Right cardiac atrium (tissue), 5 donors: ENCODE data around the gene KCNJ8. TPM values are rescaled to one million over a fixed set of nuclear protein-coding genes. Genes with fewer than 3 reads are reported as not detected.
"Not testable (repeated sequence)": the region's sequence is repeated elsewhere in the genome, so short reads cannot be mapped to it uniquely, and the experiment has no call there.

Experiments used
- ATAC-seq, 2 donors: fragments of 200-7000 bp; cut with Tn5 transposase; one replicate each; pipeline versions ENCODE4 v1.8.0 to v1.9.1; 2020; ENCODE audit warnings: moderate library complexity in 2 of 2, mild to moderate bottlenecking in 1 of 2
- DNase-seq, 3 donors: peaks; one replicate each; pipeline ENCODE4 v3.0.0-alpha.2; 2020
- H3K27ac ChIP-seq: one replicate; pipeline ENCODE4 v1.5.1; 2013; ENCODE audit warnings: mild to moderate bottlenecking, low read length, control low read depth, moderate library complexity
- H3K27me3 ChIP-seq: one replicate; pipeline ENCODE4 v1.6.1; 2013; ENCODE audit not compliant: control insufficient read depth, insufficient read depth
- H3K4me1 ChIP-seq: one replicate; pipeline ENCODE4 v1.6.1; 2013; ENCODE audit warnings: low read length; ENCODE audit not compliant: control insufficient read depth, insufficient read depth
- H3K4me3 ChIP-seq: one replicate; pipeline ENCODE4 v1.5.1; 2013; ENCODE audit warnings: low read length, control low read depth
- H3K9me3 ChIP-seq: one replicate; pipeline ENCODE4 v1.6.1; 2013; ENCODE audit warnings: low read length; ENCODE audit not compliant: control insufficient read depth
- WGBS: extraction: QIAGEN DNeasy Blood & Tissue Kit; methylation state at CpG from one replicate; pipeline ENCODE4 v1.1.7; 2013; 5-methylcytosine and 5-hydroxymethylcytosine counted together
- intact Hi-C, 4 donors: fragments of 100-400 bp; cut with DNase I; formaldehyde crosslinking; loops; one replicate each; pipeline versions ENCODE4 v1.11.0 to v1.14.0; 2022 to 2023
- polyA plus RNA-seq: library from polyadenylated mRNA; stranded (reverse); fragments of 200-250 nt; gene quantifications from one replicate; pipeline ENCODE4 v1.2.3, GENCODE V29; 2013
- total RNA-seq, 4 donors: library from RNA; stranded (reverse); fragmentation: NEBNext Ultra II Directional; extraction: Animal tissue kit (Norgen Biotek cat#: 25700); gene quantifications; one replicate each; pipeline ENCODE4 v1.2.1, GENCODE V29; 2021
- donor health status: healthy with polysubstance abuse.
- donor health status: DM: no; HTN: yes; CAD: no.
- donor health status: DM: no; HTN: no; CAD: no.
- donor health status: DM: no; HTN: yes; CAD: no; lungs with severe emphysema.
- donor health status: DM: yes; HTN: yes; CAD: no.

KCNJ8 gene
- total and polyA plus RNA-seq, 5 donors = 25.7 to 45.0 (median 37.9) TPM

DNA sequence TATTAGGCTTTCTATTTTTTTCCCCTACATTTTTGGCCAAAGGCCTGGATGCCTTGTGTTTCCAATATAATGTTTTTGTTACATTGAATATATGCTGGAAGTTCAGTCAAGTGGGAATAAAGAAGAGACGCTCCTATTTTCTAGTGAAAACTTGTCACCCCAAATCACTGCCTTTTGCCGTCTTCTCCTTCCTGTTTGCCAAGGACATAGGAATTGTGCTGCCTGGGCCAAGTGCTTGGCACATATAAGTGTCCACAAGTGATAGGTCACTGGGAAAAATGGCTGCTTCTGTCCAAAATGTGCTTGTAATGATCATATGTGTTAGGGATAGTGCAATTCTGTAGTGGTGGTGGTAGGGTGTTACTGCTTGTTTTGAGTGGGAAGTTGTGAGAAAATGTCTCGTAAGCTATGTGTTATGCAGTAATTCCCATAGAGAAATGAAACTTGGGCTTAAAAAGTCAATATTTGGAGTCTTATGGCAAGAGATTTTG lies 11.6 kb upstream of the KCNJ8 start:
- ATAC-seq (peak in 1 of 2 donors; percentile 31), DNase-seq (no peak)
- H3K4me3 ChIP-seq = no peak overlapping the region
- WGBS = 61% methylated on average over 3 of the region's 3 CpGs
- no peaks in the 10 kb centered on the region for H3K4me1 ChIP-seq
- intact Hi-C loops = loop anchor here in 1 of 4 donors (10.0 kb wide), 1 partner anchor 49 kb away; no protein-coding TSS in a partner anchor
- H3K9me3 ChIP-seq = no peaks in the 10 kb centered on the region
- H3K27me3 ChIP-seq = no peaks in the 10 kb centered on the region
- no peak overlapping the region for H3K27ac ChIP-seq

DNA sequence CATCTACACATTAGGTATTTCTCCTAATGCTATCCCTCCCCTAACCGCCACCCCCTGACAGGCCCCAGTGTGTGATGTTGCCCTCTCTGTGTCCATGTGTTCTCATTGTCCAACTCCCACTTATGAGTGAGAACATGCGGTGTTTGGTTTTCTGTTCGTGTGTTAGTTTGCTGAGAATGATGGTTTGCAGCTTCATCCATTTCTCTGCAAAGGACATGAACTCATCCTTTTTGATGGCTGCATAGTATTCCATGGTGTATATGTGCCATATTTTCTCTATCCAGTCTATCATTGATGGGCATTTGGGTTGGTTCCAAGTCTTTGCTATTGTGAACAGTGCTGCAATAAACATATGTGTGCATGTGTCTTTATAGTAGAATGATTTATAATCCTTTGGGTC lies 8.2 kb upstream of the KCNJ8 start:
- not testable (repeated sequence) for H3K27me3 ChIP-seq, ATAC-seq, H3K4me1 ChIP-seq, H3K9me3 ChIP-seq, DNase-seq, H3K4me3 ChIP-seq, H3K27ac ChIP-seq
- 96% methylated on average over 3 of the region's 3 CpGs for WGBS
- intact Hi-C loops = loop anchor here in 1 of 4 donors (10.0 kb wide), 1 partner anchor 52 kb away; no protein-coding TSS in a partner anchor

GRCh38 chr12:21780786-21781185 lies 6.3 kb upstream of the KCNJ8 start:
- DNase-seq (no peak), ATAC-seq (no peak)
- no peak overlapping the region for H3K27ac ChIP-seq
- H3K4me3 ChIP-seq = no peak overlapping the region
- intact Hi-C loops = loop anchor here in 1 of 4 donors (10.0 kb wide), 1 partner anchor 54 kb away; no protein-coding TSS in a partner anchor
- H3K4me1 ChIP-seq = peaks cover 1% of the 10 kb centered on the region
- H3K9me3 ChIP-seq = no peaks in the 10 kb centered on the region
- 87% methylated on average over 3 of the region's 3 CpGs for WGBS
- H3K27me3 ChIP-seq = no peaks in the 10 kb centered on the region

GRCh38 chr12:21776175-21776574 lies 1.7 kb upstream of the KCNJ8 start:
- intact Hi-C loops = no loop called here
- H3K4me1 ChIP-seq = peaks cover 4% of the 10 kb centered on the region
- H3K4me3 ChIP-seq = no peak overlapping the region
- H3K9me3 ChIP-seq = no peaks in the 10 kb centered on the region
- DNase-seq (peak in 2 of 3 donors; percentile 31 to 67), ATAC-seq (peak; percentile 7 to 44)
- 45% methylated on average over 3 of the region's 3 CpGs for WGBS
- H3K27me3 ChIP-seq = no peaks in the 10 kb centered on the region
- H3K27ac ChIP-seq = peak overlapping the region; percentile 64

DNA sequence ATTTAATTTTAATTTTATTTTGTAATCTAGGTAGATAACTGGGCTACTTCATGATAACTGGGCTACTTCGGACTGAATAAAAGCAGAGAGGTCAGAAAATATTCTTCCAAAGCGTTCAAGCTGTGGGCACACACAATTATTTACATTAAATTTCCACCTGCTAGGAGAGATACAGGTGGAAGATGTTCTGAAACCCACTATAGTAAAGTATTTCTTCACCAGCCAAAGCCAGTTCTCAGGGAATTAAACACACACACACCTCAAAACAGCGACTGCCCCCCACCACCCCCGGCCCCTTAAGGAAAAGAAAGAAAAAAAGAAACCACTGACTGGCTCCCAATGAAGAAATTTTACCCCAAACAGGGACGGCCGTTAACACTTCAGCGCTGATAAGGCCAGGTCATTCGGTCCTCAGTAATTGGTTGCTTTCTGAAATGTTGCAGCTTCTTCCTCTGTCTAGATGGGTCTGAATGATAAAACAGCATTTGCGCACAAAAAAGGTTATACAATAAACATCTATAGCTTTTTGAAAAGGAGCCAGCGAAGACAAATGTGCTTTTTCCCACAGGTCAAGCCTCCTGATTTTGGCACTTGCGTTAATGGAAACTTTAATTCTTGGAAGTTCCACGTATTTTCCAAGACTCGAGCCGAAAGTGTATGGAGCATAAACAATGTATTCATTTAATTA lies 771 bp upstream of the KCNJ8 start:
- H3K4me1 ChIP-seq = peaks cover 4% of the 10 kb centered on the region
- H3K9me3 ChIP-seq = no peaks in the 10 kb centered on the region
- H3K27me3 ChIP-seq = no peaks in the 10 kb centered on the region
- 12% methylated on average over 14 of the region's 14 CpGs for WGBS
- DNase-seq = no peak
- ATAC-seq = no peak
- H3K27ac ChIP-seq = peak overlapping the region; percentile 94
- H3K4me3 ChIP-seq = peak overlapping the region; percentile 97
- intact Hi-C loops = loop anchor here in 1 of 4 donors (2.0 kb wide), 1 partner anchor 166 kb away; the partner anchor contains the start of gene ABCC9

DNA sequence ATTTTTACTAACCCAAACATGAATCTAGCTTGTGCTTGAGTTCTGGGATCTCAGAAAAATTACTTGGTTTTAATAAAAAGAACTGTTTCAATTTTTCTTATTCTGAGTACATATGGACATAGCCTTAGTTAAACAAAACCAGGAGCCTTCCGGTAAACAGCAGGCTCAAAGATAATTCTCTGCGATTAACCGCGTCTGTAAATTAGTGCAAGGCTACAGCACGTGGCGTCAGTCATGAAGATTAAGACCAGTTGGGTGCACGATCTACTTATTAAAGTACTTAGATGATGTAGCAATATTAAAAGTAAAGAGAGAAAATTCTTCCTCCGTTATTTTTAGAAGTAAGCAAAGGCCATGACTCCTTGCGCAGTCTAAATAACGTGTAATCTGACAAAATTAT lies 700 bp downstream of the KCNJ8 start:
- no peaks in the 10 kb centered on the region for H3K27me3 ChIP-seq
- H3K4me3 ChIP-seq = peak overlapping the region; percentile 97
- peak in 1 of 3 donors; percentile 26 for DNase-seq
- peaks cover 4% of the 10 kb centered on the region for H3K4me1 ChIP-seq
- intact Hi-C loops = loop anchor here in 2 of 4 donors (2.0 to 5.0 kb wide), 2 partner anchors 167 to 168 kb away; partner anchors contain the start of gene ABCC9 (in 2 of the 2)
- H3K9me3 ChIP-seq = no peaks in the 10 kb centered on the region
- WGBS = 7% methylated on average over 10 of the region's 10 CpGs
- no peak overlapping the region for H3K27ac ChIP-seq
- ATAC-seq = no peak

DNA sequence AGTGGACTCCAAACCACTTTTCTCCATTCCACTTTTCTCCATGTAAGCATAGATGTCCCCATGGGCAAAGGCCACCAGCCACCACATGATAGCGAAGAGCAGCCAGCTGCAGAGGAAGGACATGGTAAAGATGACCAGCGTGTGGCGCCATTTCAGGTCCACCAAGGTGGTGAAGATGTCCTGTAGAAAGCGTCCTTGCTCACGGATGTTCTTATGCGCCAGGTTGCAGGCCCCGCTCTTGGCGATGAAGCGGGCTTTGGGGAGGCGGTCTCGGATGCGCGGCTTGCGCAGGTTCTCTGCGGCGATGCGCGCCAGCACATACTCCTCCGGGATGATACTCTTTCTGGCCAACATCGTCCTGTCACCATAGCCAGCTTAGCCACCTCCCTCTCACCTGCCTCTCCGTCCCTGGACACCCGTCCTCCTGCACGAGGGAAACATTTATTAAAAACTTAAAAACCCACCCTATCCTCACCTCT lies 1.2 kb downstream of the KCNJ8 start:
- peak overlapping the region; percentile 5 for H3K27ac ChIP-seq
- WGBS = 11% methylated on average over 23 of the region's 23 CpGs
- DNase-seq (peak; percentile 64 to 84 (median 79)), ATAC-seq (peak; percentile 38 to 47)
- H3K9me3 ChIP-seq = no peaks in the 10 kb centered on the region
- H3K27me3 ChIP-seq = no peaks in the 10 kb centered on the region
- peaks cover 4% of the 10 kb centered on the region for H3K4me1 ChIP-seq
- H3K4me3 ChIP-seq = peak overlapping the region; percentile 97
- intact Hi-C loops = loop anchor here in 1 of 4 donors (5.0 kb wide), 1 partner anchor 169 kb away; the partner anchor contains the start of gene ABCC9

- no peaks in the 10 kb centered on the region for H3K27me3 ChIP-seq
- H3K4me3 ChIP-seq = no peak overlapping the region
- peaks cover 3% of the 10 kb centered on the region for H3K4me1 ChIP-seq
- no peak for ATAC-seq
- no peaks in the 10 kb centered on the region for H3K9me3 ChIP-seq
- DNase-seq = no peak
- WGBS = 54% methylated on average over 1 of the region's 1 CpG
- intact Hi-C loops = loop anchor here in 1 of 4 donors (5.0 kb wide), 1 partner anchor 171 kb away; the partner anchor contains the start of gene ABCC9
- no peak overlapping the region for H3K27ac ChIP-seq
These were observed 3.2 kb downstream of the KCNJ8 start for GRCh38 chr12:21771311-21771710.

DNA sequence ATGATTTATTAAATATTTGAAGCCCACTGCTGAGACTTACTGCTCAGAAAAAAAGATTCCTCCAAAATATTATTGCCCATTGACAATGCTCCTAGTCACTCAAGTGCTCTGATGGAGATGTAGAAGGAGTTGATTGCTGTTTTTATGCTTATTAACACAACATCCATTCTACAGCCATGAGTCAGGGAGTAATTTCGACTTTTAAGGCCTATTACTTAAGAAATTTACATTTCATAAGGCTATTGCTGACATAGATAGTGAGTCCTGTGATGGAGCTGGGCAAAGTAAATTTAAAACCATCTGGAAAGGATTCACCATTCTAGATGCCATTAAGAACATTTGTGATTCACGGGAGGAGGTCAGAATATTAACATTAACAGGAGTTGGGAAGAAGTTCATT lies 5.2 kb downstream of the KCNJ8 start:
- 81% methylated on average over 2 of the region's 2 CpGs for WGBS
- H3K27me3 ChIP-seq = no peaks in the 10 kb centered on the region
- peaks cover 2% of the 10 kb centered on the region for H3K4me1 ChIP-seq
- no peak overlapping the region for H3K4me3 ChIP-seq
- no peaks in the 10 kb centered on the region for H3K9me3 ChIP-seq
- DNase-seq (no peak), ATAC-seq (no peak)
- H3K27ac ChIP-seq = no peak overlapping the region
- intact Hi-C loops = no loop called here

DNA sequence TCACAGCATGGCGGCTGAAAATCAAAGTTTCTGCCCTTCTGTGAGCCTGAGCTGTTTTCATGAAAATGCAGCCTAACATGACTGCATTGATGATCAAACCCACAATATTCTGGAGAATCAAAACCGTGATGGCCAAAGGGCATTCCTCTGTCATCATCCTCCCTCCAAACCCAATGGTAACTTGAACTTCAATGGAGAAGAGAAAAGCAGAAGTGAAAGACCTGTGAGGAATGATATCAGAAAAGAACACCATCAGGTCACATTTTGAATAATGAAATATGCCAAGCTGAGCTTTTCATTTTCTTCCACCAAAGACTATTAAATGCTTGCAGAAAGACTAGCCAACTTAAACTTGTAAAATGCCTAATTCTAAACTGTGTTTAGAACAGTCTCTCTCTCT lies 8.1 kb downstream of the KCNJ8 start:
- WGBS = 92% methylated on average over 2 of the region's 2 CpGs
- no peaks in the 10 kb centered on the region for H3K27me3 ChIP-seq
- no peak for DNase-seq
- no peak overlapping the region for H3K27ac ChIP-seq
- no peaks in the 10 kb centered on the region for H3K9me3 ChIP-seq
- no peak overlapping the region for H3K4me3 ChIP-seq
- no peaks in the 10 kb centered on the region for H3K4me1 ChIP-seq
- ATAC-seq = no peak
- intact Hi-C loops = no loop called here

DNA sequence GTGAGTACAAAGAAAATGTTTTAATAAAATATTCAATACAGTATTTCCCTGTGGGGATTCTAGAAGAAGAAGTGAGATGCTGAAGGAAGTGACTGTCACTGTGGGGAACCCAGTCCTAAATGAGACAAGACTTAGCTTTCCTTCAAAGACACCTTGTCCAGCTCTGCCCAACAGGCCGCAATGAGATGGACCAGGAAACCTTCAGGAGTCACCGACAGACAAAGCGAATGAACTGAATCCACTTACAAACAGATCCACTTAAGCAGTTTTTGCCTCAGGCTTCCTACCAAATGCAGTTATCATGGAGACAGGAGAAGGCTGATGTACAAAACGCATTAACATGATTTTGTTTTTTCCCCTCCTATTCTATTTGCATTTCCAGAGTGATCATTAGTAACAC lies 9.6 kb downstream of the KCNJ8 start:
- ATAC-seq (no peak), DNase-seq (no peak)
- H3K9me3 ChIP-seq = no peaks in the 10 kb centered on the region
- H3K4me3 ChIP-seq = no peak overlapping the region
- no peaks in the 10 kb centered on the region for H3K4me1 ChIP-seq
- intact Hi-C loops = no loop called here
- no peak overlapping the region for H3K27ac ChIP-seq
- no peaks in the 10 kb centered on the region for H3K27me3 ChIP-seq
- 89% methylated on average over 4 of the region's 4 CpGs for WGBS
